Measurements from ENCODE around the gene GPANK1.

The GPANK1 gene

GRCh38 chr6:31691564-31692108, 26.8 kb upstream of the GPANK1 start:
- Histone ChIP-seq H3K9me3 (ENCODE audit: insufficient read depth, low read depth, low read length) (no peaks in the 10 kb centered on the region), H3F3A (ENCODE audit: low read depth) (no peaks in the 10 kb centered on the region), H2AFZ (ENCODE audit: low read length) (no peak overlapping the region), H3K4me3 (ENCODE audit: low read length, poor library complexity, severe bottlenecking) (no peak overlapping the region), H3K4me1 (ENCODE audit: insufficient read depth, low read length, poor library complexity, severe bottlenecking) (no peaks in the 10 kb centered on the region), H4K20me1 (ENCODE audit: insufficient read depth, low read length, poor library complexity, severe bottlenecking) (no peaks in the 10 kb centered on the region), H3K27me3 (ENCODE audit: insufficient read depth, low read length, poor library complexity, severe bottlenecking) (no peaks in the 10 kb centered on the region), H3K79me2 (ENCODE audit: insufficient read depth, low read length) (no peaks in the 10 kb centered on the region), H3K9ac (ENCODE audit: low read depth, low read length, poor library complexity, severe bottlenecking) (no peak overlapping the region), H3K9me2 (replicated peaks; ENCODE audit: low read depth, low read length) (no peaks in the 10 kb centered on the region), H3K4me2 (ENCODE audit: low read depth, low read length, poor library complexity, severe bottlenecking) (no peak overlapping the region), H3K36me3 (ENCODE audit: insufficient read depth, low read length) (peaks cover 87% of the 10 kb centered on the region; the same call in 1 of the 2 replicates)
- TF ChIP-seq EZH2phosphoT487 (IDR thresholded peaks at IDR 0.05; ENCODE audit: borderline replicate concordance) (no peak), CTCF (conservative IDR thresholded peaks at IDR 0.05; ENCODE audit: low read length) (no peak)

- no peak overlapping the region for H3K4me3 ChIP-seq (ENCODE audit: low read length, poor library complexity, severe bottlenecking)
- H4K20me1 ChIP-seq (ENCODE audit: insufficient read depth, low read length, poor library complexity, severe bottlenecking) = no peaks in the 10 kb centered on the region
- H3K9me2 ChIP-seq (replicated peaks; ENCODE audit: low read depth, low read length) = no peaks in the 10 kb centered on the region
- H3K4me1 ChIP-seq (ENCODE audit: insufficient read depth, low read length, poor library complexity, severe bottlenecking) = no peaks in the 10 kb centered on the region
- H3K27me3 ChIP-seq (ENCODE audit: insufficient read depth, low read length, poor library complexity, severe bottlenecking) = no peaks in the 10 kb centered on the region
- H3K79me2 ChIP-seq (ENCODE audit: insufficient read depth, low read length) = no peaks in the 10 kb centered on the region
- no peak overlapping the region for H2AFZ ChIP-seq (ENCODE audit: low read length)
- no peaks in the 10 kb centered on the region for H3F3A ChIP-seq (ENCODE audit: low read depth)
- H3K9ac ChIP-seq (ENCODE audit: low read depth, low read length, poor library complexity, severe bottlenecking) = no peak overlapping the region
- no peak for TF ChIP-seq CTCF (conservative IDR thresholded peaks at IDR 0.05; ENCODE audit: low read length)
- no peak for TF ChIP-seq EZH2phosphoT487 (IDR thresholded peaks at IDR 0.05; ENCODE audit: borderline replicate concordance)
- H3K9me3 ChIP-seq (ENCODE audit: insufficient read depth, low read depth, low read length) = no peaks in the 10 kb centered on the region
- no peak overlapping the region for H3K4me2 ChIP-seq (ENCODE audit: low read depth, low read length, poor library complexity, severe bottlenecking)
- H3K36me3 ChIP-seq (ENCODE audit: insufficient read depth, low read length) = peaks cover 91% of the 10 kb centered on the region; the same call in 1 of the 2 replicates
Observed at GRCh38 chr6:31691078-31691463, 26.3 kb upstream of the GPANK1 start.

- Histone ChIP-seq H3K4me3 (ENCODE audit: low read length, poor library complexity, severe bottlenecking) (no peak overlapping the region), H4K20me1 (ENCODE audit: insufficient read depth, low read length, poor library complexity, severe bottlenecking) (no peaks in the 10 kb centered on the region), H3K4me1 (ENCODE audit: insufficient read depth, low read length, poor library complexity, severe bottlenecking) (no peaks in the 10 kb centered on the region), H3K36me3 (ENCODE audit: insufficient read depth, low read length) (peaks cover 92% of the 10 kb centered on the region; the same call in 1 of the 2 replicates), H3K9me2 (replicated peaks; ENCODE audit: low read depth, low read length) (no peaks in the 10 kb centered on the region), H3F3A (ENCODE audit: low read depth) (no peaks in the 10 kb centered on the region), H3K9me3 (ENCODE audit: insufficient read depth, low read depth, low read length) (no peaks in the 10 kb centered on the region), H3K9ac (ENCODE audit: low read depth, low read length, poor library complexity, severe bottlenecking) (no peak overlapping the region), H2AFZ (ENCODE audit: low read length) (no peak overlapping the region), H3K4me2 (ENCODE audit: low read depth, low read length, poor library complexity, severe bottlenecking) (no peak overlapping the region), H3K79me2 (ENCODE audit: insufficient read depth, low read length) (no peaks in the 10 kb centered on the region), H3K27me3 (ENCODE audit: insufficient read depth, low read length, poor library complexity, severe bottlenecking) (no peaks in the 10 kb centered on the region)
- TF ChIP-seq CTCF (conservative IDR thresholded peaks at IDR 0.05; ENCODE audit: low read length) (no peak), EZH2phosphoT487 (IDR thresholded peaks at IDR 0.05; ENCODE audit: borderline replicate concordance) (no peak)
Observed at GRCh38 chr6:31690231-31691077, 25.7 kb upstream of the GPANK1 start.

Data from Loucy (cell line).